ENCODE data around the gene R3HDM4.
"Not testable (repeated sequence)": the region's sequence is repeated elsewhere in the genome, so short reads cannot be mapped to it uniquely, and the experiment has no call there.

The R3HDM4 gene

GRCh38 chr19:861756-862580, 51.1 kb downstream of the R3HDM4 start:
- DNase-seq (ENCODE audit: extremely low read depth in 1 of 2, low read depth in 1 of 2) = peak; percentile 21 to 65

- DNase-seq (ENCODE audit: extremely low read depth in 1 of 2, low read depth in 1 of 2) = no peak
These were observed 51.8 kb downstream of the R3HDM4 start for GRCh38 chr19:861141-861755.

- no peak for DNase-seq (ENCODE audit: extremely low read depth in 1 of 2, low read depth in 1 of 2)
These were observed 53.9 kb downstream of the R3HDM4 start, which contains the start of gene CFD for GRCh38 chr19:858868-859843. Gene CFD (plus strand): TSS chr19:859664. CDS start chr19:859690, 26 bp downstream.

GRCh38 chr19:858284-858683, 54.7 kb downstream of the R3HDM4 start:
- no peak for DNase-seq (ENCODE audit: extremely low read depth in 1 of 2, low read depth in 1 of 2)

GRCh38 chr19:855566-856120, 57.4 kb downstream of the R3HDM4 start:
- DNase-seq (ENCODE audit: extremely low read depth in 1 of 2, low read depth in 1 of 2) = no peak

- DNase-seq (ENCODE audit: extremely low read depth in 1 of 2, low read depth in 1 of 2) = no peak
These were observed 57.9 kb downstream of the R3HDM4 start for GRCh38 chr19:855142-855541.

- no peak for DNase-seq (ENCODE audit: extremely low read depth in 1 of 2, low read depth in 1 of 2)
These were observed 58.5 kb downstream of the R3HDM4 start for GRCh38 chr19:854549-854948.

GRCh38 chr19:853614-854220, 59.3 kb downstream of the R3HDM4 start:
- not testable (repeated sequence) for DNase-seq (ENCODE audit: extremely low read depth in 1 of 2, low read depth in 1 of 2)

- no peak for DNase-seq (ENCODE audit: extremely low read depth in 1 of 2, low read depth in 1 of 2)
These were observed 59.9 kb downstream of the R3HDM4 start for GRCh38 chr19:853014-853585.

- no peak for DNase-seq (ENCODE audit: extremely low read depth in 1 of 2, low read depth in 1 of 2)
These were observed 60.6 kb downstream of the R3HDM4 start, which contains the start of gene ELANE for GRCh38 chr19:852136-853013. Gene ELANE (plus strand): TSS chr19:852303. CDS start chr19:852329, 26 bp downstream.

- no peak for DNase-seq (ENCODE audit: extremely low read depth in 1 of 2, low read depth in 1 of 2)
These were observed 62.1 kb downstream of the R3HDM4 start for GRCh38 chr19:850979-851335.

GRCh38 chr19:850221-850978, 62.6 kb downstream of the R3HDM4 start:
- DNase-seq (ENCODE audit: extremely low read depth in 1 of 2, low read depth in 1 of 2) = no peak

GRCh38 chr19:849195-849594, 63.8 kb downstream of the R3HDM4 start:
- DNase-seq (ENCODE audit: extremely low read depth in 1 of 2, low read depth in 1 of 2) = not testable (repeated sequence)

- DNase-seq (ENCODE audit: extremely low read depth in 1 of 2, low read depth in 1 of 2) = no peak
These were observed 64.6 kb downstream of the R3HDM4 start for GRCh38 chr19:848386-848921.

Measured in stimulated activated CD8-positive, alpha-beta memory T cell treated with anti-CD3 and anti-CD28 coated beads, Interleukin-7, amount 100 ng/mL, for 48 hours (primary cell).